ENCODE results near the gene BBS12.
"Not testable (repeated sequence)": the region's sequence is repeated elsewhere in the genome, so short reads cannot be mapped to it uniquely, and the experiment has no call there.

The BBS12 gene

GRCh38 chr4:122784261-122784660, 51.8 kb downstream of the BBS12 start:
- no peak overlapping the region for H3K4me3 ChIP-seq (ENCODE audit: low read depth, low read length)
- H3K9me3 ChIP-seq (ENCODE audit: severe bottlenecking) = no peaks in the 10 kb centered on the region
- no peak for DNase-seq
- no peaks in the 10 kb centered on the region for H3K27me3 ChIP-seq (ENCODE audit: insufficient read depth, low read depth, severe bottlenecking)
- no peaks in the 10 kb centered on the region for H3K36me3 ChIP-seq
- TF ChIP-seq, protein P1, sequence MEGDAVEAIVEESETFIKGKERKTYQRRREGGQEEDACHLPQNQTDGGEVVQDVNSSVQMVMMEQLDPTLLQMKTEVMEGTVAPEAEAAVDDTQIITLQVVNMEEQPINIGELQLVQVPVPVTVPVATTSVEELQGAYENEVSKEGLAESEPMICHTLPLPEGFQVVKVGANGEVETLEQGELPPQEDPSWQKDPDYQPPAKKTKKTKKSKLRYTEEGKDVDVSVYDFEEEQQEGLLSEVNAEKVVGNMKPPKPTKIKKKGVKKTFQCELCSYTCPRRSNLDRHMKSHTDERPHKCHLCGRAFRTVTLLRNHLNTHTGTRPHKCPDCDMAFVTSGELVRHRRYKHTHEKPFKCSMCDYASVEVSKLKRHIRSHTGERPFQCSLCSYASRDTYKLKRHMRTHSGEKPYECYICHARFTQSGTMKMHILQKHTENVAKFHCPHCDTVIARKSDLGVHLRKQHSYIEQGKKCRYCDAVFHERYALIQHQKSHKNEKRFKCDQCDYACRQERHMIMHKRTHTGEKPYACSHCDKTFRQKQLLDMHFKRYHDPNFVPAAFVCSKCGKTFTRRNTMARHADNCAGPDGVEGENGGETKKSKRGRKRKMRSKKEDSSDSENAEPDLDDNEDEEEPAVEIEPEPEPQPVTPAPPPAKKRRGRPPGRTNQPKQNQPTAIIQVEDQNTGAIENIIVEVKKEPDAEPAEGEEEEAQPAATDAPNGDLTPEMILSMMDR (IDR thresholded peaks at IDR 0.05; ENCODE audit: low read depth, low read length) = no peak
- no peak overlapping the region for H3K27ac ChIP-seq

DNA sequence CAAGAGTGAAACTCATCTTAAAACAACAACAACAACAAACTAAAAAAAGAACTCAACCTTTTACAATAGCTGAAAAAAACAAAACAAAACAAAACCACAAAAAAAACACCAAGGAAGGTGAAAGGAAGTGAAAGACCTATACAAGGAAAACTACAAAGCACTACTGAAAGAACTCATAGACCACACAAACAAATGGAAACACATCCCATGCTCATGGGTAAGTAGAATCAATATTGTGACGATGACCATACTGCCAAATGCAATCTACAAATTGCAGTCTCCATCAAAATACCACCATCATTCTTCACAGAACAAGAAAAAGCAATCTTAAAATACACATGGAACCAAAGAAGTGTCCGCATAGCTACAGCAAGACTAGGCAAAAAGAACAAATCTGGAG, 52.6 kb downstream of the BBS12 start:
- Histone ChIP-seq H3K9me3 (ENCODE audit: severe bottlenecking) (no peaks in the 10 kb centered on the region), H3K36me3 (no peaks in the 10 kb centered on the region), H3K27me3 (ENCODE audit: insufficient read depth, low read depth, severe bottlenecking) (no peaks in the 10 kb centered on the region), H3K4me3 (ENCODE audit: low read depth, low read length) (no peak overlapping the region), H3K27ac (no peak overlapping the region)
- TF ChIP-seq, protein P1 (IDR thresholded peaks at IDR 0.05; ENCODE audit: low read depth, low read length) = no peak
- DNase-seq = no peak

DNA sequence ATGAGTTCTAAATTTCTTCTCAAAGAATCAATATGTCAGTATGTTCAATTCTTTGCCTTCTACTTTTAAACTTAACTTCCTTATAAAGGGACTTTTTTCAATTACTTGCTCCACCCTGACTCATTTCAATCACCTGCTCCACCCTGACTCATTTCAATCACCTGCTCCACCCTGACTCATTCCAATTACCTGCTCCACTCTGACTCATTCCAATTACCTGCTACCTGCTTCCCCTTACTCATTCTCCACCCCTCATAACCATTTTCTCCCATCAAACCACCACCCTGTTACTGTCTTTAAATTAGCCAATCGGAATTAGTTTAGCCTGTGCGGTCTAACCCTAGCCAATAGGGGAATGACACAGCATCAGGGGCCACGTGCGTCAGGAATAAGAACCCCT, 53.8 kb downstream of the BBS12 start:
- H3K36me3 ChIP-seq; DNase-seq; H3K27ac ChIP-seq; H3K27me3 ChIP-seq (ENCODE audit: insufficient read depth, low read depth, severe bottlenecking); H3K4me3 ChIP-seq (ENCODE audit: low read depth, low read length); H3K9me3 ChIP-seq (ENCODE audit: severe bottlenecking): not testable (repeated sequence)

DNA sequence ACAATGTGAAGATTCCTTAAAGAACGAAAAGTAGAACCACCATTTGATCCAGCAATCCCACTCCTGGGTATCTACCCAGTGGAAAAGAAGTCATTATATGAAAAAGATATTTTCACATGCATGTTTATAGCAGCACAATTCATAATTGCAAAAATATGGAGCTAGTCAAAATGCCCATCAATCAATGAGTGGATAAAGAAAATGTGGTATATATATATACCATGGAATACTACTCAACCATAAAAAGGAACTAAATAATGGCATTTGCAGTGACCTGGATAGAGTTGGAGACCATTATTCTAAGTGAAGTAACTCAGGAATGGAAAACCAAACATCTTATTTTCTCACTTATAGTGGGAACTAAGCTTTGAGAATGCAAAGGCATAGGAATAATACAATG, 54.4 kb downstream of the BBS12 start:
- H3K27ac ChIP-seq; H3K4me3 ChIP-seq (ENCODE audit: low read depth, low read length); H3K36me3 ChIP-seq: not testable (repeated sequence)

GRCh38 chr4:122787940-122788339, 55.4 kb downstream of the BBS12 start:
- H3K36me3 ChIP-seq = no peaks in the 10 kb centered on the region
- H3K27me3 ChIP-seq (ENCODE audit: insufficient read depth, low read depth, severe bottlenecking) = no peaks in the 10 kb centered on the region
- H3K27ac ChIP-seq = no peak overlapping the region
- no peaks in the 10 kb centered on the region for H3K9me3 ChIP-seq (ENCODE audit: severe bottlenecking)
- no peak overlapping the region for H3K4me3 ChIP-seq (ENCODE audit: low read depth, low read length)
- DNase-seq = no peak
- TF ChIP-seq, protein P1 (IDR thresholded peaks at IDR 0.05; ENCODE audit: low read depth, low read length) = no peak

More for the DNA sequence above, 54.4 kb downstream of the BBS12 start:
- not testable (repeated sequence) for H3K27me3 ChIP-seq (ENCODE audit: insufficient read depth, low read depth, severe bottlenecking); H3K9me3 ChIP-seq (ENCODE audit: severe bottlenecking); DNase-seq

DNA sequence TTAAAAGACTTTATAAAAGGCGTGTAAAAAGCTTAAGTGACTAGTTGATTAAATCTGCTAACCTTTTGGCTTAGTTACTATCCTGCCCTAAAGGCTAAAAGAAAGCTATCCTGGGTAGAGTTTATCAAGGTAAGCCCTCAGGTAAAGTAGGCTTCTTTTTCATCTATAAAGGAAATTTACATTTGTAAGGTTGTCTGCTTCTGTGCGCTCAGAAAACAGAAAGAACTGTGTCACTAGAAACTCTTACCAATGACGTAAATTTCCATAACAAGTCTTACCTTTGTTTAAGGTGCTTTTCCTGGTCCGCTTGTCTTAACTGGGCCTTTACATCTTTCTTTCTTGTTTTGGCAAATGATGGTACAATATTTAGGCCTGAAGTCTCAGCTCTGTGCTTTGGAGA, 56.4 kb downstream of the BBS12 start:
- Histone ChIP-seq H3K4me3 (ENCODE audit: low read depth, low read length) (no peak overlapping the region), H3K9me3 (ENCODE audit: severe bottlenecking) (no peaks in the 10 kb centered on the region), H3K36me3 (no peaks in the 10 kb centered on the region), H3K27ac (no peak overlapping the region), H3K27me3 (ENCODE audit: insufficient read depth, low read depth, severe bottlenecking) (no peaks in the 10 kb centered on the region)
- DNase-seq = no peak
- TF ChIP-seq, protein P1 (IDR thresholded peaks at IDR 0.05; ENCODE audit: low read depth, low read length) = no peak

GRCh38 chr4:122793811-122794210, 61.3 kb downstream of the BBS12 start:
- no peak overlapping the region for H3K27ac ChIP-seq
- TF ChIP-seq, protein P1 (IDR thresholded peaks at IDR 0.05; ENCODE audit: low read depth, low read length) = no peak
- H3K4me3 ChIP-seq (ENCODE audit: low read depth, low read length) = no peak overlapping the region
- no peaks in the 10 kb centered on the region for H3K27me3 ChIP-seq (ENCODE audit: insufficient read depth, low read depth, severe bottlenecking)
- no peak for DNase-seq
- H3K9me3 ChIP-seq (ENCODE audit: severe bottlenecking) = peaks cover 2% of the 10 kb centered on the region
- H3K36me3 ChIP-seq = no peaks in the 10 kb centered on the region

Measured in WERI-Rb-1 (cell line).